CD4-positive, alpha-beta memory T cell (primary cell): ENCODE results near the gene SPIB. TPM values are rescaled to one million over a fixed set of nuclear protein-coding genes. Genes with fewer than 3 reads are reported as not detected.

Source experiments
- CTCF ChIA-PET: fragments of 350-600 bp; sonication (Branson Sonifier 250); formaldehyde crosslinking; loops from one replicate; lab custom pipeline; 2021; ENCODE audit warnings: inconsistent platforms; ENCODE audit not compliant: partially characterized antibody; lab: Charles Lee
- POLR2A ChIA-PET: fragments of 350-600 bp; sonication (Branson Sonifier 250); formaldehyde crosslinking; loops from one replicate; lab custom pipeline; 2021; ENCODE audit not compliant: partially characterized antibody; lab: Charles Lee
- DNase-seq, 5 donors: peaks; one replicate each; pipeline versions ENCODE4 v3.0.0 to v3.0.0-alpha.2; 2020 to 2022; ENCODE audit warnings: mixed read lengths in 1 of 5
- H3K27ac ChIP-seq: one replicate; pipeline ENCODE4 v1.7.0; 2013; ENCODE audit warnings: low read depth, low read length
- H3K27me3 ChIP-seq: 2 replicates; pipeline ENCODE4 v1.7.0; 2013; ENCODE audit warnings: mild to moderate bottlenecking, low read length, moderate library complexity; ENCODE audit not compliant: insufficient read depth
- H3K36me3 ChIP-seq: 2 replicates; pipeline ENCODE4 v1.7.0; 2013; ENCODE audit warnings: mild to moderate bottlenecking, low read length, moderate library complexity; ENCODE audit not compliant: insufficient read depth
- H3K4me1 ChIP-seq: 2 replicates; pipeline ENCODE4 v1.7.0; 2013; ENCODE audit warnings: mild to moderate bottlenecking, low read length, moderate library complexity; ENCODE audit not compliant: insufficient read depth
- H3K4me3 ChIP-seq, 2 donors: one replicate each; pipeline ENCODE4 v1.7.0; 2013; ENCODE audit warnings: low read length in 2 of 2, mild to moderate bottlenecking in 1 of 2
- H3K9me3 ChIP-seq, 2 donors: one replicate each; pipeline ENCODE4 v1.7.0; 2013; ENCODE audit warnings: low read length in 2 of 2, control low read depth in 1 of 2; ENCODE audit not compliant: control insufficient read depth in 1 of 2
- H3K27ac Mint-ChIP-seq, 7 donors: one replicate each; pipeline ENCODE4 v1.8.0; 2020 to 2021; ENCODE audit warnings: mixed read lengths in 7 of 7, mild to moderate bottlenecking in 6 of 7, inconsistent platforms in 3 of 7, moderate library complexity in 3 of 7
- H3K27me3 Mint-ChIP-seq, 2 donors: one replicate each; pipeline ENCODE4 v1.8.0; 2020 to 2021; ENCODE audit warnings: mixed read lengths in 2 of 2
- H3K36me3 Mint-ChIP-seq, 2 donors: one replicate each; pipeline ENCODE4 v1.8.0; 2020 to 2021; ENCODE audit warnings: mixed read lengths in 2 of 2, inconsistent platforms in 1 of 2, mild to moderate bottlenecking in 1 of 2
- H3K4me1 Mint-ChIP-seq, 4 donors: one replicate each; pipeline ENCODE4 v1.8.0; 2020 to 2021; ENCODE audit warnings: mixed read lengths in 4 of 4, mild to moderate bottlenecking in 1 of 4
- H3K4me3 Mint-ChIP-seq, 8 donors: one replicate each; pipeline ENCODE4 v1.8.0; 2020 to 2021; ENCODE audit warnings: mixed read lengths in 8 of 8, mild to moderate bottlenecking in 7 of 8, moderate library complexity in 6 of 8, inconsistent platforms in 3 of 8
- H3K9me3 Mint-ChIP-seq, 8 donors: one replicate each; pipeline ENCODE4 v1.8.0; 2020 to 2021; ENCODE audit warnings: mixed read lengths in 8 of 8, mild to moderate bottlenecking in 5 of 8, inconsistent platforms in 3 of 8, moderate library complexity in 1 of 8
- intact Hi-C: fragments of 100-400 bp; cut with micrococcal nuclease; formaldehyde crosslinking; loops from one replicate; pipeline ENCODE4 v1.15.1; 2023
- polyA plus RNA-seq, 2 donors: library from polyadenylated mRNA; unstranded; fragments of 300-500 nt; fragmentation: Illumina TruSeq; gene quantifications; one replicate each; pipeline ENCODE4 v1.2.3, GENCODE V29; 2021
- total RNA-seq, 2 experiments: library from RNA; stranded (reverse); gene quantifications; one replicate each; pipeline ENCODE4 v1.2.3, GENCODE V29; 2021

The SPIB gene
- total and polyA plus RNA-seq, 4 experiments from 2014 or later = 1.9 TPM; not detected in 3

DNA sequence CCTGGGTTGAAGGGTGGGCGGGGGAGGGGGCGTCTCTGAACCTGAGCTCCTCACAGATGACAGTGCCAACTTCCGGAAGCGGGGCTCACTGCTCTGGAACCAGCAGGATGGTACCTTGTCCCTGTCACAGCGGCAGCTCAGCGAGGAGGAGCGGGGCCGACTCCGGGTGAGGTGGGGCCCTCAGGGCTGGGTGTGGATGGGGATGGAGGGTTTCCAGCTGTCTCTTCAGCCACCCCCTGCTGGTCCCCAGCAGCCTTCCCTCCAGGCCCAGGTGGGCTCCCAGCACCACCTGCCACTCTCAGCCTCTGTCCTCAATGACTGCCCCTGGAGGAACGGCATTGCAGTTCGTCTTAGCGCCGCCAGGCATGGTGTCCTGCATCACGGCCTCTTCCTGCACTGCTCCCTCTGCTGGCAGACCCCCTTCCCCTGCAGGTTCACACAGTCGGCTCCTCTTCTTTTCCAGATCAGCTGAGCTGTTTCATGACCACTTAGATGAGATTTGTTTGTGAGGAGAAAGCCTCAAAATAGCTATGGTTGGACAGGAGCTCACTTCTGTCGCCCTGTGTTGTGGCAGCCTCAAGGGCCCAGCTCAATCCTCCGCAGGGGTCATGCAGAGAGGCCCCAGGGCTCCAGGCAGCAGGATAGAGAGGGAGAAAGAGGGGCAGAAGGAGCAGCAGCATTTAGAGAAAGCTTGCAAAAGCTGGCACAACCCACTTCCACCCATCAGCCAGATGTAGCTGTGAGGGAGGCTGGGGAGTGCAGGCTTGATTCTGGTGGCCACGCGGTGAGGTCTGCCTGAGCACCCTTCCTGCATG lies 60.4 kb downstream of the SPIB start:
- H3K4me1 Mint-ChIP-seq = peaks cover 15 to 33% (median 24%) of the 10 kb centered on the region in 4 donors
- peak overlapping the region in 7 of 8 donors; percentile 2 to 55 (median 40) for H3K4me3 Mint-ChIP-seq
- peaks cover 41% of the 10 kb centered on the region for H3K36me3 ChIP-seq
- POLR2A ChIA-PET = interaction anchor here (1.0 to 1.6 kb wide), 3 partner anchors 24 to 122 kb away, joined by 3 to 5 read pairs (median 5); partner anchors contain the start of gene JOSD2
- H3K4me3 ChIP-seq = no peak overlapping the region
- no peaks in the 10 kb centered on the region for H3K9me3 ChIP-seq
- H3K27ac Mint-ChIP-seq = peak overlapping the region in 3 of 7 donors; percentile 22 to 82 (median 82)
- H3K27ac ChIP-seq = peak overlapping the region; percentile 3
- H3K9me3 Mint-ChIP-seq = peaks cover 0 to 3% (median 0%) of the 10 kb centered on the region in 8 donors
- CTCF ChIA-PET = interaction anchor here (0.9 to 2.2 kb wide), 5 partner anchors 19 to 125 kb away, joined by 3 to 5 read pairs (median 4); partner anchors contain the start of gene JOSD2
- H3K4me1 ChIP-seq = peaks cover 25% of the 10 kb centered on the region
- no peak for DNase-seq
- no peaks in the 10 kb centered on the region for H3K27me3 Mint-ChIP-seq
- intact Hi-C loops = loop anchor here (5.0 kb wide), 1 partner anchor 122 kb away; no protein-coding TSS in a partner anchor
- peaks cover 18 to 44% of the 10 kb centered on the region in 2 donors for H3K36me3 Mint-ChIP-seq
- H3K27me3 ChIP-seq = no peaks in the 10 kb centered on the region

- Mint-ChIP-seq H3K27me3 (no peaks in the 10 kb centered on the region), H3K4me1 (peaks cover 15 to 33% (median 24%) of the 10 kb centered on the region in 4 donors), H3K36me3 (peaks cover 18 to 45% of the 10 kb centered on the region in 2 donors), H3K27ac (no peak overlapping the region), H3K9me3 (peaks cover 0 to 3% (median 0%) of the 10 kb centered on the region in 8 donors), H3K4me3 (no peak overlapping the region)
- H3K9me3 ChIP-seq = no peaks in the 10 kb centered on the region
- peaks cover 41% of the 10 kb centered on the region for H3K36me3 ChIP-seq
- peak overlapping the region; percentile 3 for H3K27ac ChIP-seq
- peaks cover 25% of the 10 kb centered on the region for H3K4me1 ChIP-seq
- ChIA-PET CTCF (interaction anchor here (0.9 to 2.2 kb wide), 4 partner anchors 19 to 126 kb away, joined by 3 to 5 read pairs (median 4); partner anchors contain the start of gene JOSD2), POLR2A (interaction anchor here (1.6 kb wide), 1 partner anchor 31 kb away, joined by 5 read pairs; the partner anchor contains the start of gene JOSD2)
- DNase-seq = no peak
- no peak overlapping the region for H3K4me3 ChIP-seq
- intact Hi-C loops = loop anchor here (5.0 kb wide), 1 partner anchor 123 kb away; no protein-coding TSS in a partner anchor
- H3K27me3 ChIP-seq = no peaks in the 10 kb centered on the region
Observed at GRCh38 chr19:50479761-50480251, 61.1 kb downstream of the SPIB start.

GRCh38 chr19:50480281-50481111 lies 61.8 kb downstream of the SPIB start:
- POLR2A ChIA-PET = no interaction called here
- no peaks in the 10 kb centered on the region for H3K9me3 ChIP-seq
- peak overlapping the region in 2 of 7 donors; percentile 29 to 75 for H3K27ac Mint-ChIP-seq
- H3K4me3 ChIP-seq = no peak overlapping the region
- no peaks in the 10 kb centered on the region for H3K27me3 ChIP-seq
- no peak for DNase-seq
- H3K27me3 Mint-ChIP-seq = no peaks in the 10 kb centered on the region
- intact Hi-C loops = no loop called here
- H3K4me1 ChIP-seq = peaks cover 25% of the 10 kb centered on the region
- CTCF ChIA-PET = no interaction called here
- H3K4me3 Mint-ChIP-seq = peak overlapping the region in 2 of 8 donors; percentile 7 to 29
- H3K36me3 Mint-ChIP-seq = peaks cover 21 to 50% of the 10 kb centered on the region in 2 donors
- peaks cover 41% of the 10 kb centered on the region for H3K36me3 ChIP-seq
- H3K27ac ChIP-seq = no peak overlapping the region
- peaks cover 0 to 3% (median 0%) of the 10 kb centered on the region in 8 donors for H3K9me3 Mint-ChIP-seq
- peaks cover 14 to 28% (median 21%) of the 10 kb centered on the region in 4 donors for H3K4me1 Mint-ChIP-seq

Other genes with a start within 250 kb of the SPIB start
- not detected for gene MYH14, start 215.3 kb upstream of the SPIB start, total RNA-seq
- not detected for gene MYH14, start 215.3 kb upstream of the SPIB start, polyA plus RNA-seq
- 1 to 10 TPM; 1.6 to 1.7 TPM for gene KCNC3, start 89.6 kb upstream of the SPIB start, total RNA-seq
- not detected for gene KCNC3, start 89.6 kb upstream of the SPIB start, polyA plus RNA-seq
- gene NAPSA, start 53.3 kb upstream of the SPIB start, total RNA-seq = 1 to 10 TPM; 4.8 to 6.6 TPM
- gene NAPSA, start 53.3 kb upstream of the SPIB start, polyA plus RNA-seq = under 1 TPM; 0.57 to 0.61 TPM
- 100 to 1,000 TPM; 103 to 109 TPM for gene NR1H2, start 42.5 kb upstream of the SPIB start, total RNA-seq
- 10 to 100 TPM; 86.9 to 88.0 TPM for gene NR1H2, start 42.5 kb upstream of the SPIB start, polyA plus RNA-seq
- 10 to 100 TPM; 40.4 to 41.1 TPM for gene POLD1, start 34.6 kb upstream of the SPIB start, total RNA-seq
- 10 to 100 TPM; 29.3 to 30.7 TPM for gene POLD1, start 34.6 kb upstream of the SPIB start, polyA plus RNA-seq
- not detected for gene MYBPC2, start 14.0 kb downstream of the SPIB start, total RNA-seq
- under 1 TPM in 1 of 2 donors, not detected in 1; 0.10 TPM for gene MYBPC2, start 14.0 kb downstream of the SPIB start, polyA plus RNA-seq
- gene EMC10, start 57.6 kb downstream of the SPIB start, total RNA-seq = 10 to 100 TPM; 83.7 to 92.6 TPM
- gene EMC10, start 57.6 kb downstream of the SPIB start, polyA plus RNA-seq = 10 to 100 TPM in 1 of 2 donors, 1 to 10 TPM in 1; 7.8 to 10.1 TPM
- gene GARIN5A, start 57.9 kb downstream of the SPIB start, total RNA-seq = under 1 TPM in 1 of 2 experiments, not detected in 1; 0.61 TPM
- gene GARIN5A, start 57.9 kb downstream of the SPIB start, polyA plus RNA-seq = under 1 TPM; 0.39 to 0.44 TPM
- gene JOSD2, start 92.3 kb downstream of the SPIB start, total RNA-seq = 10 to 100 TPM; 29.5 to 35.8 TPM
- 10 to 100 TPM; 22.4 to 28.0 TPM for gene JOSD2, start 92.3 kb downstream of the SPIB start, polyA plus RNA-seq
- not detected for gene ASPDH, start 95.0 kb downstream of the SPIB start, total RNA-seq
- not detected for gene ASPDH, start 95.0 kb downstream of the SPIB start, polyA plus RNA-seq
- gene LRRC4B, start 149.5 kb downstream of the SPIB start, total RNA-seq = not detected
- under 1 TPM in 1 of 2 donors, not detected in 1; 0.08 TPM for gene LRRC4B, start 149.5 kb downstream of the SPIB start, polyA plus RNA-seq
- not detected for gene SYT3, start 220.9 kb downstream of the SPIB start, total RNA-seq
- gene SYT3, start 220.9 kb downstream of the SPIB start, polyA plus RNA-seq = under 1 TPM in 1 of 2 donors, not detected in 1; 0.09 TPM
- not detected for gene C19orf81, start 230.5 kb downstream of the SPIB start, total RNA-seq
- not detected for gene C19orf81, start 230.5 kb downstream of the SPIB start, polyA plus RNA-seq